HepG2 (cell line): ENCODE data around the gene ANKRD11. TPM values are rescaled to one million over a fixed set of nuclear protein-coding genes. Genes with fewer than 3 reads are reported as not detected.
A peak's percentile ranks its signal among the peaks of the same experiment; 100 is the strongest.

Experiments
- ARID5B ChIP-seq: IDR thresholded peaks from 2 replicates; pipeline ENCODE4 v1.4.0; 2020; ENCODE audit warnings: mild to moderate bottlenecking, missing genetic modification reagents
- CBX1 ChIP-seq: IDR thresholded peaks from one replicate; pipeline ENCODE4 v1.6.1; 2016; ENCODE audit warnings: antibody characterized with exemption, low read depth
- FOXP4 ChIP-seq: sonication (generic); formaldehyde crosslinking; IDR thresholded peaks from 2 replicates; pipeline ENCODE4 v1.4.0; 2020; ENCODE audit warnings: missing genetic modification reagents
- HIVEP1 ChIP-seq: sonication (generic); formaldehyde crosslinking; IDR thresholded peaks from 2 replicates; pipeline ENCODE4 v1.4.0; 2020; ENCODE audit warnings: mild to moderate bottlenecking, missing genetic modification reagents
- HNF4G ChIP-seq, 2 experiments: sonication (generic) in 1 of 2; formaldehyde crosslinking in 1 of 2; IDR thresholded peaks; 2 replicates each; pipeline versions ENCODE4 v1.4.0 to v1.6.1; 2011 to 2020; ENCODE audit warnings: borderline replicate concordance in 2 of 2, low read depth in 2 of 2, mild to moderate bottlenecking in 2 of 2, low read length in 1 of 2, missing genetic modification reagents in 1 of 2, moderate library complexity in 1 of 2
- NFATC3 ChIP-seq: sonication (generic); formaldehyde crosslinking; IDR thresholded peaks from 2 replicates; pipeline ENCODE4 v1.5.1; 2020; ENCODE audit warnings: mild to moderate bottlenecking, missing genetic modification reagents
- PCBP2 ChIP-seq: fragments of 200-400 bp; formaldehyde crosslinking; optimal IDR thresholded peaks from 2 replicates; pipeline ENCODE3; 2018; ENCODE audit warnings: low read length, low read depth; ENCODE audit not compliant: poor library complexity, severe bottlenecking
- PHF8 ChIP-seq: sonication (generic); formaldehyde crosslinking; IDR thresholded peaks from 2 replicates; pipeline ENCODE4 v1.5.0; 2020; ENCODE audit warnings: missing genetic modification reagents
- RORA ChIP-seq: sonication (generic); formaldehyde crosslinking; IDR thresholded peaks from 2 replicates; pipeline ENCODE4 v1.5.0; 2020; ENCODE audit warnings: mild to moderate bottlenecking, missing genetic modification reagents, moderate library complexity
- SSRP1 ChIP-seq: IDR thresholded peaks from 2 replicates; pipeline ENCODE4 v1.6.1; 2016; ENCODE audit warnings: control low read depth
- ZBTB46 ChIP-seq: sonication (generic); formaldehyde crosslinking; IDR thresholded peaks from 2 replicates; pipeline ENCODE4 v1.4.0; 2020; ENCODE audit warnings: mild to moderate bottlenecking, missing genetic modification reagents, borderline replicate concordance
- ZBTB8A ChIP-seq: sonication (generic); formaldehyde crosslinking; IDR thresholded peaks from 2 replicates; pipeline ENCODE4 v1.4.0; 2020; ENCODE audit warnings: mild to moderate bottlenecking, low read depth, missing genetic modification reagents, borderline replicate concordance
- ZFP36L1 ChIP-seq: sonication (generic); formaldehyde crosslinking; IDR thresholded peaks from 2 replicates; pipeline ENCODE4 v1.8.0; 2022; ENCODE audit warnings: mild to moderate bottlenecking, missing genetic modification reagents, moderate library complexity
- ZFX ChIP-seq: sonication (generic); formaldehyde crosslinking; IDR thresholded peaks from 2 replicates; pipeline ENCODE4 v1.4.0; 2020; ENCODE audit warnings: mild to moderate bottlenecking, low read depth, missing genetic modification reagents, moderate library complexity
- ZKSCAN1 ChIP-seq: fragments of 150-350 bp; IDR thresholded peaks from 2 replicates; pipeline ENCODE4 v1.6.1; 2014; ENCODE audit warnings: low read length
- ZNF12 ChIP-seq: sonication (generic); formaldehyde crosslinking; IDR thresholded peaks from 2 replicates; pipeline ENCODE4 v1.5.0; 2020; ENCODE audit warnings: missing genetic modification reagents
- ZNF30 ChIP-seq: sonication (generic); formaldehyde crosslinking; IDR thresholded peaks from 2 replicates; pipeline ENCODE4 v1.5.0; 2020; ENCODE audit warnings: mild to moderate bottlenecking, missing genetic modification reagents
- ZNF513 ChIP-seq: sonication (generic); formaldehyde crosslinking; conservative IDR thresholded peaks from 2 replicates; pipeline ENCODE4 v1.5.0; 2020; ENCODE audit warnings: missing genetic modification reagents
- ZNF891 ChIP-seq: sonication (generic); formaldehyde crosslinking; IDR thresholded peaks from 2 replicates; pipeline ENCODE4 v1.5.0; 2020; ENCODE audit warnings: mild to moderate bottlenecking, missing genetic modification reagents
- polyA plus RNA-seq, 8 experiments: library from polyadenylated mRNA; depleted of rRNA in 3 of 8; stranded (reverse) in 7 of 8; unstranded in 1 of 8; fragments of >200 nt; fragmentation: Illumina TruSeq in 4 of 8; extraction: Trizol in 4 of 8; gene quantifications; 2 replicates each; pipeline versions ENCODE4 v1.2.1 to v1.2.3, GENCODE V29; 2011 to 2016; ENCODE audit warnings: low read depth in 4 of 8, missing spikeins in 1 of 8, mixed read lengths in 1 of 8; ENCODE audit not compliant: insufficient read depth in 1 of 8
- total RNA-seq, 5 experiments: library from RNA; depleted of rRNA; stranded (reverse); fragments of >200 nt; fragmentation: Illumina TruSeq; extraction: Trizol; gene quantifications; 2 replicates each; pipeline ENCODE4 v1.2.3, GENCODE V29; 2016; ENCODE audit warnings: low read depth in 1 of 5

Gene ANKRD11
- total and polyA plus RNA-seq, 2 of the 13 experiments (the other 11 are each of a cell fraction or from before 2014, with no cell fraction given) = 21.4 to 38.4 TPM

- TF ChIP-seq ARID5B (CRISPR knock-in tag) (no peak; the same call in 1 of the 2 replicates), ZKSCAN1 (no peak), ZNF513 (CRISPR knock-in tag) (0 out of 2 replicates have a peak, but pooled peaks have one; percentile 7), ZNF12 (CRISPR knock-in tag) (0 out of 2 replicates have a peak, but pooled peaks have one; percentile 1), RORA (peak; percentile 75; the same call in 1 of the 2 replicates), FOXP4 (peak; percentile 36; the same call in 1 of the 2 replicates), NFATC3 (peak; percentile 88; the same call in 1 of the 2 replicates), ZFX (CRISPR knock-in tag) (peak; percentile 95), HNF4G (IDR thresholded peaks at IDR 0.05; ENCODE audit: borderline replicate concordance, low read depth, low read length) (no peak), HNF4G (CRISPR knock-in tag; IDR thresholded peaks at IDR 0.05; ENCODE audit: borderline replicate concordance, low read depth) (peak; percentile 16; the same call in 1 of the 2 replicates), ZBTB46 (CRISPR knock-in tag) (peak; percentile 71; the same call in 1 of the 2 replicates), CBX1 (no peak), SSRP1 (no peak), PHF8 (CRISPR knock-in tag) (peak; percentile 95), ZFP36L1 (CRISPR knock-in tag) (no peak; the same call in none of the 2 replicates), ZNF891 (CRISPR knock-in tag) (peak; percentile 84; the same call in 1 of the 2 replicates), PCBP2 (no peak), ZBTB8A (CRISPR knock-in tag) (peak; percentile 54; the same call in 1 of the 2 replicates), ZNF30 (CRISPR knock-in tag) (peak; percentile 67; the same call in 1 of the 2 replicates), HIVEP1 (CRISPR knock-in tag) (peak; percentile 53; the same call in 1 of the 2 replicates)
Measured at GRCh38 chr16:89507834-89508590, 17.7 kb upstream of the ANKRD11 start, which contains the start of gene SPG7 (continued).
